Thymus (tissue), 11 donors: Measurements from ENCODE around the gene B3GNT5. TPM values are rescaled to one million over a fixed set of nuclear protein-coding genes. Genes with fewer than 3 reads are reported as not detected.

Experiments
- DNase-seq, 9 donors: peaks; one replicate each; pipeline ENCODE4 v3.0.0-alpha.2; 2013; ENCODE audit warnings: low spot score in 9 of 9, low read depth in 6 of 9, missing footprints in 1 of 9
- H3K27ac ChIP-seq, 2 donors: one replicate each; pipeline ENCODE4 v1.5.1; 2013; ENCODE audit warnings: control low read depth in 1 of 2, low read depth in 1 of 2, low read length in 1 of 2, mild to moderate bottlenecking in 1 of 2, moderate library complexity in 1 of 2
- H3K27me3 ChIP-seq, 2 donors: one replicate each; pipeline ENCODE4 v1.5.1; 2013; ENCODE audit warnings: low read length in 1 of 2; ENCODE audit not compliant: control insufficient read depth in 2 of 2, insufficient read depth in 1 of 2
- H3K36me3 ChIP-seq, 2 donors: one replicate each; pipeline ENCODE4 v1.5.1; 2013; ENCODE audit warnings: low read length in 1 of 2, mild to moderate bottlenecking in 1 of 2, moderate library complexity in 1 of 2; ENCODE audit not compliant: control insufficient read depth in 2 of 2, insufficient read depth in 2 of 2
- H3K4me1 ChIP-seq, 2 donors: one replicate each; pipeline ENCODE4 v1.5.1; 2013; ENCODE audit warnings: low read length in 2 of 2; ENCODE audit not compliant: control insufficient read depth in 2 of 2, insufficient read depth in 2 of 2
- H3K4me3 ChIP-seq, 2 donors: one replicate each; pipeline ENCODE4 v1.5.1; 2013; ENCODE audit warnings: low read length in 2 of 2, control low read depth in 1 of 2, mild to moderate bottlenecking in 1 of 2
- H3K9me3 ChIP-seq, 2 donors: one replicate each; pipeline ENCODE4 v1.5.1; 2013; ENCODE audit warnings: low read length in 1 of 2, mild to moderate bottlenecking in 1 of 2; ENCODE audit not compliant: control insufficient read depth in 2 of 2, insufficient read depth in 1 of 2
- WGBS: extraction: QIAGEN DNeasy Blood & Tissue Kit; methylation state at CpG from one replicate; pipeline ENCODE4 v1.1.7; 2013; 5-methylcytosine and 5-hydroxymethylcytosine counted together
- polyA plus RNA-seq: library from polyadenylated mRNA; stranded (reverse); fragments of 200-250 nt; gene quantifications from one replicate; pipeline ENCODE4 v1.2.3, GENCODE V29; 2013
- total RNA-seq: library from RNA; stranded (reverse); fragments of 120-200 nt; gene quantifications from one replicate; pipeline ENCODE4 v1.2.4, GENCODE V29; 2013
- donor health status: healthy.

The B3GNT5 gene
- total and polyA plus RNA-seq, 2 donors: 1.7 to 10.5 TPM

- Histone ChIP-seq H3K9me3 (no peaks in the 10 kb centered on the region), H3K36me3 (no peaks in the 10 kb centered on the region), H3K4me3 (no peak overlapping the region), H3K4me1 (peaks cover 3 to 20% of the 10 kb centered on the region in 2 donors), H3K27me3 (no peaks in the 10 kb centered on the region), H3K27ac (peak overlapping the region in 1 of 2 donors; percentile 58)
- DNase-seq: peak in 4 of 9 donors; percentile 42 to 76 (median 45)
- 31% methylated on average over 9 of the region's 9 CpGs for WGBS
Observed at GRCh38 chr3:183306798-183307671, 54.0 kb downstream of the B3GNT5 start.

DNA sequence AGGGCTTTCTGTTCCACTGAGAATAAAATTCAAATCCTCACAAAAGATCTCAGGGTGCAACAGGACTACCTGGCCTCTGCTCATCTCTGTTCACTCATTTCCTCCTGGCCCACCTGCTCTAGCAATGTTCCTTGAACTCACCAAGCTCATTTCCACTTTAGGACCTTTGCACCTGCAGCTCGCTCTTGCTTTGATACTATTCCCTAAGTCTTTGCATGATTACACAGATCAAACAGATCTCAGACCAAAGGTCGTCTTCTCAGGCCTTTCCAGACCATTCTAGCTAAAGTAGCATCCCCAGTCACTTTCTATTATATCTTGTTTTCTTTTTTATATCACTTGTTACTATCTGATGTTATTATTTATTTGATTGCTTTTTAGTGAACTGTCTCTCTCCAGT, 54.7 kb downstream of the B3GNT5 start:
- H3K4me1 ChIP-seq: peaks cover 3 to 16% of the 10 kb centered on the region in 2 donors
- no peak overlapping the region for H3K27ac ChIP-seq
- DNase-seq: no peak
- WGBS: 87% methylated on average over 2 of the region's 2 CpGs
- H3K4me3 ChIP-seq: no peak overlapping the region
- H3K9me3 ChIP-seq: no peaks in the 10 kb centered on the region
- H3K36me3 ChIP-seq: no peaks in the 10 kb centered on the region
- no peaks in the 10 kb centered on the region for H3K27me3 ChIP-seq

- 70% methylated on average over 5 of the region's 5 CpGs for WGBS
- H3K9me3 ChIP-seq: no peaks in the 10 kb centered on the region
- H3K4me3 ChIP-seq: no peak overlapping the region
- H3K27me3 ChIP-seq: no peaks in the 10 kb centered on the region
- DNase-seq: no peak
- peaks cover 3 to 16% of the 10 kb centered on the region in 2 donors for H3K4me1 ChIP-seq
- no peak overlapping the region for H3K27ac ChIP-seq
- no peaks in the 10 kb centered on the region for H3K36me3 ChIP-seq
Observed at GRCh38 chr3:183308751-183309150, 55.7 kb downstream of the B3GNT5 start.

DNA sequence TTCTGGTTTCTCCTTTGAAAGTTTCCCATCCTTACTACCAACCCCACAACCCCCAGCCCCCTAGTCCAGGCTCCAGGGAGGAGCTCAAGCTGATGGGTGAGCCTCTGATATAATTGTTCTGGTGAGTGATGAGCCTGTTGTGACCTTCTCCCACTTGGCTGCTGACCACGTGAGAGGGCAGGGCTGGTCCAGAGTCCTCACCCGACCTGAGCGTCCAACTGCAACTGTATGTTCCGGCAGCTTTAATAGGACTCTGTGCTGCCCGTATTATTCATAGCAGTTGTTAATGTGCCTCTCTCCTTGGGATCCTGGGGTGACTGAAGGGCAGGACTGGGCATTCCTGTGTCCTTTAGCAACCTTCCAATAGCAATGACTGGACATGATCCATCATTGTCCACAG, 56.2 kb downstream of the B3GNT5 start:
- DNase-seq: no peak
- H3K27me3 ChIP-seq: no peaks in the 10 kb centered on the region
- no peaks in the 10 kb centered on the region for H3K9me3 ChIP-seq
- H3K4me1 ChIP-seq: peaks cover 3 to 16% of the 10 kb centered on the region in 2 donors
- H3K27ac ChIP-seq: no peak overlapping the region
- no peak overlapping the region for H3K4me3 ChIP-seq
- 96% methylated on average over 5 of the region's 5 CpGs for WGBS
- H3K36me3 ChIP-seq: no peaks in the 10 kb centered on the region

DNA sequence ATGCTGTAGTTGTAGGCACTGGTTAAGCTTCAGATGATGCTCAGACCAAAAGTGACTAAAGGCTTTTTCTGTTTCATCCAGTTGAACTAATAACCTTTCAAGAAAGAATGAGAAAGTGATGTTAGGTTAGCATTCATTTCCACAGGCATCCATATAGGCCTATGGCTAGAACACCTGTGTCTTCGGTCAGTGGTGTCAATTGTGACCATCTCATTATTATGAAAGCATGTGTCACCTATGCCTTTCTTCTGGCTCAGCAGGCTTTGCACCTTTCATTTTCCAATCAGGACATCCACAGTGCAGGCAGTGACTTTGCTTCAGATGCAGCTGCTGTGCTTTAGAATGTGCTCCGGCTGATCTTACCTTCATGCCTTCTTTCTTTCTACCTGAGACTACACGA, 57.9 kb downstream of the B3GNT5 start:
- WGBS: 97% methylated on average over 3 of the region's 3 CpGs
- no peaks in the 10 kb centered on the region for H3K9me3 ChIP-seq

GRCh38 chr3:183312433-183312832, 59.4 kb downstream of the B3GNT5 start:
- Histone ChIP-seq H3K4me3 (no peak overlapping the region), H3K4me1 (peaks cover 0 to 4% of the 10 kb centered on the region in 2 donors), H3K36me3 (no peaks in the 10 kb centered on the region), H3K9me3 (no peaks in the 10 kb centered on the region), H3K27me3 (no peaks in the 10 kb centered on the region), H3K27ac (no peak overlapping the region)
- 96% methylated on average over 2 of the region's 2 CpGs for WGBS
- DNase-seq: no peak

More for the DNA sequence above, 57.9 kb downstream of the B3GNT5 start:
- no peaks in the 10 kb centered on the region for H3K27me3 ChIP-seq
- H3K4me3 ChIP-seq: no peak overlapping the region
- H3K27ac ChIP-seq: no peak overlapping the region
- H3K4me1 ChIP-seq: peaks cover 3 to 16% of the 10 kb centered on the region in 2 donors
- no peaks in the 10 kb centered on the region for H3K36me3 ChIP-seq
- no peak for DNase-seq

- Histone ChIP-seq H3K27ac (no peak overlapping the region), H3K9me3 (no peaks in the 10 kb centered on the region)
Observed at GRCh38 chr3:183313351-183313750, 60.3 kb downstream of the B3GNT5 start.

DNA sequence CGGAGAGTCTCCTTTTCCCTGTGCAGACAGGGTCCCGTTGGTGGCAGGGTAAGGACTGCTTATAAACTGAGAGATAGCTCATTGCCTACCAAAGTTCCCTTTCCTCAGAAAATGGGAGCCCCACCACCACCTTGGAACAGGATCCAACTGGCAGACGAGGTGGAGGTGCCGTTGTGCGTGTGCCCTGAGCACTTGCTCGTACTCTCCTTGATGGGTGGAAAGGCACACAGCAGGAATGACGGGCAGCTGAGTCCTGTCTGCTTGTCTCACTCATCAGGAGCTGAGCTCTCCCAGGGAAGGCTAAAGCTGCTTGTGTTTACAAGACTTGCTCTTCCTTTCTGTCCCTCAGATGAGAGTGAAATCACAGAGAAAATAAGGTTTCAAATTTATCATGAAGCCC, 60.7 kb downstream of the B3GNT5 start:
- Histone ChIP-seq H3K4me3 (no peak overlapping the region), H3K27ac (no peak overlapping the region), H3K27me3 (no peaks in the 10 kb centered on the region), H3K36me3 (no peaks in the 10 kb centered on the region), H3K9me3 (no peaks in the 10 kb centered on the region), H3K4me1 (peaks cover 0 to 11% of the 10 kb centered on the region in 2 donors)
- no peak for DNase-seq
- WGBS: 87% methylated on average over 7 of the region's 7 CpGs

More at GRCh38 chr3:183313351-183313750, 60.3 kb downstream of the B3GNT5 start:
- Histone ChIP-seq H3K4me1 (peaks cover 0 to 7% of the 10 kb centered on the region in 2 donors), H3K36me3 (no peaks in the 10 kb centered on the region), H3K4me3 (no peak overlapping the region), H3K27me3 (no peaks in the 10 kb centered on the region)
- no peak for DNase-seq
- WGBS: 95% methylated on average over 4 of the region's 4 CpGs

DNA sequence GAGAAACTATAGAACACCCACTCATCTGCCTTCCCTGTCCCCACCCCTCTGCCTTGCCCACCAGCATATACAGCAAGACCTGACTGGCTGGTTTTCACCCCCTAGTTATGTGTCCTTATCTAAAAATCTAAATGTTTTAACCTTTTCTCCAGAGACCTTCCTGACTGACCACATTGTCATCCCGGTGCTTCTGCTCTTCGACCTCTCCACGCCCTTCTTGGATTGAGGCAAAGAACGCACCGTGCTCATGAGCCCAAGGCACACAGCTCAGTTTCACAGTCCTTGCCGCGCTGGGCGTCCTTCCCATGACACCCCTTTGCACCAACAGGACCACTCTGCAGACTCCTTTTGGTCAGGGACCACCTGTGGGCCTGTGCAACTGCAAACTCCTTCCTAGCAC, 62.7 kb downstream of the B3GNT5 start:
- DNase-seq: no peak
- Histone ChIP-seq H3K36me3 (no peaks in the 10 kb centered on the region), H3K27me3 (no peaks in the 10 kb centered on the region), H3K4me3 (no peak overlapping the region), H3K27ac (no peak overlapping the region), H3K4me1 (peaks cover 11 to 21% of the 10 kb centered on the region in 2 donors), H3K9me3 (no peaks in the 10 kb centered on the region)
- 98% methylated on average over 8 of the region's 8 CpGs for WGBS
